ENCODE results near the gene TWF2.

TWF2 gene

GRCh38 chr3:52221563-52222318 is 17.2 kb downstream of the TWF2 start:
- DNase-seq: no peak

GRCh38 chr3:52221141-52221562 is 17.8 kb downstream of the TWF2 start:
- no peak for DNase-seq

GRCh38 chr3:52220380-52221026 is 18.5 kb downstream of the TWF2 start:
- peak; percentile 89 for DNase-seq

- DNase-seq: no peak
Observed at GRCh38 chr3:52218937-52219650, 19.9 kb downstream of the TWF2 start.

GRCh38 chr3:52218454-52218853 is 20.5 kb downstream of the TWF2 start:
- no peak for DNase-seq

- no peak for DNase-seq
Observed at GRCh38 chr3:52218026-52218425, 20.9 kb downstream of the TWF2 start.

GRCh38 chr3:52217409-52217805 is 21.6 kb downstream of the TWF2 start:
- no peak for DNase-seq

- DNase-seq: no peak
Observed at GRCh38 chr3:52216585-52217408, 22.2 kb downstream of the TWF2 start.

GRCh38 chr3:52215351-52215750 is 23.6 kb downstream of the TWF2 start:
- no peak for DNase-seq

- no peak for DNase-seq
Observed at GRCh38 chr3:52213901-52214300, 25.1 kb downstream of the TWF2 start.

- no peak for DNase-seq
Observed at GRCh38 chr3:52213005-52213404, 26.0 kb downstream of the TWF2 start.

GRCh38 chr3:52211268-52211891 is 27.6 kb downstream of the TWF2 start:
- no peak for DNase-seq

GRCh38 chr3:52210550-52211046 is 28.4 kb downstream of the TWF2 start:
- no peak for DNase-seq

GRCh38 chr3:52210037-52210436 is 28.9 kb downstream of the TWF2 start:
- no peak for DNase-seq

GRCh38 chr3:52208556-52208955 is 30.4 kb downstream of the TWF2 start:
- DNase-seq: no peak

GRCh38 chr3:52205727-52206372 is 33.1 kb downstream of the TWF2 start:
- DNase-seq: no peak

- DNase-seq: no peak
Observed at GRCh38 chr3:52204337-52205073, 34.5 kb downstream of the TWF2 start.

GRCh38 chr3:52203701-52204100 is 35.3 kb downstream of the TWF2 start:
- no peak for DNase-seq

- no peak for DNase-seq
Observed at GRCh38 chr3:52202384-52203077, 36.4 kb downstream of the TWF2 start.

- DNase-seq: no peak
Observed at GRCh38 chr3:52200981-52201679, 37.8 kb downstream of the TWF2 start.

Measured in stimulated activated CD4-positive, alpha-beta T cell treated with anti-CD3 and anti-CD28 coated beads, Interleukin-12 subunit alpha, Interleukin-12 subunit beta, amount 100 ng/mL, for 4 hours (primary cell).